ENCODE measurements around the gene FRY. TPM values are rescaled to one million over a fixed set of nuclear protein-coding genes. Genes with fewer than 3 reads are reported as not detected.
A peak's percentile ranks its signal among the peaks of the same experiment; 100 is the strongest.

The FRY gene
- total RNA-seq, 1 donor from 2014 or later, result 16.2 TPM

- DNase-seq (ENCODE audit: low read depth), result no peak
Measured at GRCh38 chr13:32016631-32017030, 14.9 kb upstream of the FRY start.

- no peak for DNase-seq (ENCODE audit: low read depth)
Measured at GRCh38 chr13:32017474-32017873, 14.1 kb upstream of the FRY start.

GRCh38 chr13:32019612-32020233 is 11.9 kb upstream of the FRY start:
- peak; percentile 56 for DNase-seq (ENCODE audit: low read depth)

- no peak for DNase-seq (ENCODE audit: low read depth)
Measured at GRCh38 chr13:32021785-32022184, 9.8 kb upstream of the FRY start.

- no peak for DNase-seq (ENCODE audit: low read depth)
Measured at GRCh38 chr13:32022311-32022710, 9.3 kb upstream of the FRY start.

- DNase-seq (ENCODE audit: low read depth), result no peak
Measured at GRCh38 chr13:32023096-32023495, 8.5 kb upstream of the FRY start.

- no peak for DNase-seq (ENCODE audit: low read depth)
Measured at GRCh38 chr13:32023698-32024097, 7.9 kb upstream of the FRY start.

- DNase-seq (ENCODE audit: low read depth), result no peak
Measured at GRCh38 chr13:32024750-32025149, 6.8 kb upstream of the FRY start.

- no peak for DNase-seq (ENCODE audit: low read depth)
Measured at GRCh38 chr13:32025730-32026129, 5.8 kb upstream of the FRY start.

GRCh38 chr13:32026623-32027022 is 5.0 kb upstream of the FRY start:
- no peak for DNase-seq (ENCODE audit: low read depth)

GRCh38 chr13:32028711-32029110 is 2.9 kb upstream of the FRY start:
- no peak for DNase-seq (ENCODE audit: low read depth)

GRCh38 chr13:32029684-32030083 is 1.9 kb upstream of the FRY start:
- DNase-seq (ENCODE audit: low read depth), result no peak

- no peak for DNase-seq (ENCODE audit: low read depth)
Measured at GRCh38 chr13:32031815-32032370, 319 bp downstream of the FRY start.

GRCh38 chr13:32032759-32033158 is 1.2 kb downstream of the FRY start:
- no peak for DNase-seq (ENCODE audit: low read depth)

GRCh38 chr13:32033744-32034143 is 2.2 kb downstream of the FRY start:
- no peak for DNase-seq (ENCODE audit: low read depth)

GRCh38 chr13:32035716-32036115 is 4.1 kb downstream of the FRY start:
- no peak for DNase-seq (ENCODE audit: low read depth)

- DNase-seq (ENCODE audit: low read depth), result peak; percentile 49
Measured at GRCh38 chr13:32036126-32036695, 4.6 kb downstream of the FRY start.

- no peak for DNase-seq (ENCODE audit: low read depth)
Measured at GRCh38 chr13:32036757-32037156, 5.2 kb downstream of the FRY start.

- DNase-seq (ENCODE audit: low read depth), result no peak
Measured at GRCh38 chr13:32037471-32037870, 5.9 kb downstream of the FRY start.

- no peak for DNase-seq (ENCODE audit: low read depth)
Measured at GRCh38 chr13:32038343-32038742, 6.8 kb downstream of the FRY start.

GRCh38 chr13:32039056-32039455 is 7.5 kb downstream of the FRY start:
- DNase-seq (ENCODE audit: low read depth), result no peak

- DNase-seq (ENCODE audit: low read depth), result no peak
Measured at GRCh38 chr13:32039528-32039927, 8.0 kb downstream of the FRY start.

- DNase-seq (ENCODE audit: low read depth), result no peak
Measured at GRCh38 chr13:32040052-32040642, 8.6 kb downstream of the FRY start.

Measured in renal cortical epithelial cell (primary cell).